GM12872 (cell line): Measurements from ENCODE around the gene ARMC9.
A peak's percentile ranks its signal among the peaks of the same experiment; 100 is the strongest.

Experiments used
- TF ChIP-seq, protein P1 (sequence below): IDR thresholded peaks from 3 replicates; pipeline ENCODE4 v1.5.1; 2011; ENCODE audit warnings: low read depth, mild to moderate bottlenecking, low read length, moderate library complexity; ENCODE audit not compliant: insufficient read depth

The ARMC9 gene

DNA sequence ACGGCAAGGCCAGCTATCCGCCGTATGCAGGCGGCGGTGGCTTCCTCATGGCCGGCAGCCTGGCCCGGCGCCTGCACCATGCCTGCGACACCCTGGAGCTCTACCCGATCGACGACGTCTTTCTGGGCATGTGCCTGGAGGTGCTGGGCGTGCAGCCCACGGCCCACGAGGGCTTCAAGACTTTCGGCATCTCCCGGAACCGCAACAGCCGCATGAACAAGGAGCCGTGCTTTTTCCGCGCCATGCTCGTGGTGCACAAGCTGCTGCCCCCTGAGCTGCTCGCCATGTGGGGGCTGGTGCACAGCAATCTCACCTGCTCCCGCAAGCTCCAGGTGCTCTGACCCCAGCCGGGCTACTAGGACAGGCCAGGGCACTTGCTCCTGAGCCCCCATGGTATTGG lies 200.2 kb downstream of the ARMC9 start:
- TF ChIP-seq, protein P1, sequence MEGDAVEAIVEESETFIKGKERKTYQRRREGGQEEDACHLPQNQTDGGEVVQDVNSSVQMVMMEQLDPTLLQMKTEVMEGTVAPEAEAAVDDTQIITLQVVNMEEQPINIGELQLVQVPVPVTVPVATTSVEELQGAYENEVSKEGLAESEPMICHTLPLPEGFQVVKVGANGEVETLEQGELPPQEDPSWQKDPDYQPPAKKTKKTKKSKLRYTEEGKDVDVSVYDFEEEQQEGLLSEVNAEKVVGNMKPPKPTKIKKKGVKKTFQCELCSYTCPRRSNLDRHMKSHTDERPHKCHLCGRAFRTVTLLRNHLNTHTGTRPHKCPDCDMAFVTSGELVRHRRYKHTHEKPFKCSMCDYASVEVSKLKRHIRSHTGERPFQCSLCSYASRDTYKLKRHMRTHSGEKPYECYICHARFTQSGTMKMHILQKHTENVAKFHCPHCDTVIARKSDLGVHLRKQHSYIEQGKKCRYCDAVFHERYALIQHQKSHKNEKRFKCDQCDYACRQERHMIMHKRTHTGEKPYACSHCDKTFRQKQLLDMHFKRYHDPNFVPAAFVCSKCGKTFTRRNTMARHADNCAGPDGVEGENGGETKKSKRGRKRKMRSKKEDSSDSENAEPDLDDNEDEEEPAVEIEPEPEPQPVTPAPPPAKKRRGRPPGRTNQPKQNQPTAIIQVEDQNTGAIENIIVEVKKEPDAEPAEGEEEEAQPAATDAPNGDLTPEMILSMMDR = no peak

DNA sequence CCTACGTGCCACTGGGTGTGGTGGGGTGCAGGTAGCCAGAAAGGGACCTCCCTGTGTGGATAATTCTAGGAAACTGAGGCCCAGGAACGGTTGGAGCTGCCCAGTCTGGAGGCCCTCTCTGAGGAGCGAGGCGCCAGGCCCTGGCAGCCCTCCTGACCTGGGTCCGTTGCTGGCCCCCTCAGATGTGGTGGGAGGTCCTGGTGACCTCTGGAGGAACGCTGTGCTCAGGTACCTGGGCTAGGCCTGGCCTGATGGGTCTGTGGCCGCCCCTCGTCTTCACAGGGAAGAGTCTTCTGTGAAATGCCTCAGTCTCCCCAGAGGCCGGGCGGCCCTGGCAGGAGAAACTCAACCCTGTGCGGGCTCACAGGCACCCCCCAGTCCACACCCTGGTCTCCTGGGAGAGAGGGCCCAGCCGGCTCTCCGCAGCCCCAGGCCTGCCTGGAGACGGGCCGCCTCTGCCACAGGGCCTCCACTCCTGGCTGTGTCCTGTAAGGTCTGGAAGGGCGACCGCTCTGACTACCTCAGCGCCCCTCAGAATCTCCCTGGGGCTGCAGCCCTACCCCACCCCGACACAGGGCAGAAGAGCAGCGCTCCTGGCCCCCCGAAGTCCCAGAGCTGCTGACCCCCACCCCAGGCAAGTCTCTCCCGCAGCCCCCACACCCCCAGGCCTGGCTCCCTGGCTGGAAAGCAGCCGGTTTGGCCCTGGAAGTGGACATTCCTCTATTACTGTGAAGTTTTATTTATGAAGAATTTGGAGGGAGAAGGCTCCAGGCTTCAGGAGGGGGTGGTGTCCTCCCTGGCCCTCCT lies 200.8 kb downstream of the ARMC9 start:
- TF ChIP-seq, protein P1 = no peak

DNA sequence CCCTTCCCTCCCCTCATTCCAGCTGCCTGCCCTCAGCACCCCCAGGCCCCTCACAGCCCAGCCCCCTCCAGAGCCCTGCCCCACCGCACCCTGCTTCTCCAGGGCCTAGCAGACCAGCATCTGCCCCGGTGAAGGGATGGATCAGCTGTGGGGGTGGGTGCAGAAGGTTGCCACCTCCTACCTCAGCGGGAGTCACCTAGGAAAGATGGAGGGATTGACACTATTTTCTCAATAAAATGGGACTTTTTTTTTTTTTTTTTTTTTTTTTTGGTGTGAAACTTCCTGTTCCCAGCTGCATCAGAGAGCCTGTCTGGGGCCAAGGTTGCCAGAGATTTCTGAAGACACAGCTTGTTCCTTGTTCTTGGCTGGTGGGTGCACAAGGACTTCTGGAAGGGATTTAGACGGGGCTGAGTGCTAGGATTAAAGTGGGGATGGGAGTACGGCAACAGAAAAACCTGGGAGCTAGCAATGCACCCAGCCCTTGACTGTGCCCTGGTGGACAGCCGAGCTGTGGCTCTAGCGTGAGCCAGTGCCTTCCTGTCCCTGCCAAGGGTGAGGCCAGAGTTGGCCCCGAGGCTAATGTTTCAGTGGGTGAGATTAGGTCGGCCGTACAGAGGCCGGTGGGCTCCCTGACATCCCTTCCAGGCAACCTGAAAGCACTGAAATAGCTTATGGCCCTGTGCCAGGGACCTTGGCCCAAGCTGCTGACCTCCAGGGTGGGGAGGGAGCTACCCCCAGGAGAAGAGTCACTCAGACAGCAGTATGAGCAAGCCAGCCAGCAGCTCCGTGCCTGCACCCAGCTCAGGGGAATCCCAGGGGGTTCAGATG lies 201.6 kb downstream of the ARMC9 start:
- TF ChIP-seq, protein P1 = no peak

DNA sequence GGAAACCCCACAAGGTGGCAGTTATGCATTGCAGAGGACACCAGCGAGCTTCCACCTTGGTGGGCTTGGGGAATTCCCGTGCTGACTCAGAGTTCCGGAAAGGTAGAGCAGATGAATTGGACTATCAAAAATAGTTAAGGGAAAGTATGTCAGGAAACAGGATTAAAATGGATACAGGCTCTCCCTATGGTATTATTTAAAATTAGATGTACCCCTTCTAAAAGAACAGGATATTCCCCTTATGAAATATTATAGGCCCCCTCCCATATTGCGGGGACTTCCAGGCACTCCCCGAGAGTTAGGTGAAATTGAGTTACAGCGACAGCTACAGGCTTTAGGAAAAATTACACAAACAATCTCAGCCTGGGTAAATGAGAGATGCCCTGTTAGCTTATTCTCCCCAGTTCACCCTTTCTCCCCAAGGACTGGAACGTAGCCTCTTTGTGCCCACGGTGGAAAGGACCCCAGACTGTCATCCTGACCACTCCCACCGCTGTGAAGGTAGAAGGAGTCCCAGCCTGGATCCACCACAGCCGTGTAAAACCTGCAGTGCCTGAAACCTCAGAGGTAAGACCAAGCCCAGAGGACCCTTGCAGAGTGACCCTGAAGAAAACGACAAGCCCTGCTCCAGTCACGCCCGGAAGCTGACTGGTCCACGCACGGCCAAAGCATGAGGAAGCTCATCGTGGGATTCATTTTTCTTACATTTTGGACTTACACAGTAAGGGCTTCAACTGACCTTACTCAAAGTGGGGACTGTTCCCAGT lies 207.4 kb downstream of the ARMC9 start:
- TF ChIP-seq, protein P1 = 0 out of 3 replicates have a peak, but pooled peaks have one; percentile 38

DNA sequence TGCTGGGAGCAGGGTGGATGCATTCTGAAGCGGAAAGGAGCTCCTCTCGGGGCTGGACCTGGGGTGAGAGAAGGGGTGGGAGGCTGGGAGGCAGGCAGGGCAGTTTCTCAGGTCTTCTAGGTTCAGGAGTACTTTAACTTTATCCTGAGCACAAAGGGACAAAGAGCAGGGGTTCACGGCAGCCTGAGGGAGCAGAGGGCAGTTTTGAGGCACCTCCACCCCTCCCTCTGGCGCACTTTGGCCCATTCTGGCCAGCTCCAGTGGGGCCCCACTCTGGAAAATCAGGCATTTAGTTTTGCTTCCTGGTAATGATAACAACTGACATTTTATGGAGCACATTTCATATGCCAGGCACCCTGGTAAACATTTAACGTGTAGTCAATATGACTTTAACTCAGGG lies 211.3 kb downstream of the ARMC9 start:
- TF ChIP-seq, protein P1 = no peak

DNA sequence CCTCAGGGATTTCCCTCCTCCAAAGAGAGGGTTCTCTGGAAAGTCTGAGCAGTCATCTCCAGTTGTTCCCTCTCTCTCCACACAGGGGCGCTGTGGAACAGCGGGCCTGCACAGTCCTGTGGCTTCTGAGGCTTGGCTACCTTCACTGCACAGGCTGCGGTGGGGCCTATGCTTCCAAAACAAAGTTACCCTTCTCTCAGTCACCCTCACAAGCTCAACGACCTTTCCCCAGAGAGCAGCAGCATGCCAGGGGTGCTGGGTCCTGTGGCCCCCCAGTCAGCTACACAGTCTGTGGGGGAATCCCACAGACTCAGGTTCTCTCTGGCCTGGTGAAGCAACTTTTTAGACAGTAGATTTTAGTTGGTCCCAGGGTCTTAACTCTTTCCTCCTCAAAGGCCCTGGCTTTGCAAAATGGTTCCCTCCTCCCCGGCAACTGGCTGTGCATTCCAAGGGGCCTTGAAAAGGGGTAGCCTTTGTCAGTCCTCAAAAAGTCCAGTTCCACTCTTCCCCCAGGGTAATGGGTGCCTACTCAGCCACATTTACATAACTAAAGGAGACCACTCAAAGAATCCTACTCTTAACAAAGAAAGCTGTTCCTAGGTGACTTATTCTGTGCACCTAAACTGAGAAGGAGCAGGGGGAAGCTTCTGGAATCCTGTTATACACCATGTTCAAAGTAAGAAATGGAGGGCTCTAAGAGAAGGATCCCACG lies 212.0 kb downstream of the ARMC9 start:
- TF ChIP-seq, protein P1 = peak; percentile 62
